H7 (cell line): Measurements from ENCODE around the gene CSMD2. TPM values are rescaled to one million over a fixed set of nuclear protein-coding genes. Genes with fewer than 3 reads are reported as not detected.

Experiments
- DNase-seq: peaks from one replicate; pipeline ENCODE4 v3.0.0; 2012
- H3K27me3 ChIP-seq: 2 replicates; pipeline ENCODE4 v1.6.0; 2011; ENCODE audit warnings: mild to moderate bottlenecking, low read length; ENCODE audit not compliant: control insufficient read depth, insufficient read depth
- H3K36me3 ChIP-seq: replicated peaks from 2 replicates; pipeline ENCODE4 v1.5.1; 2011; ENCODE audit warnings: low read length; ENCODE audit not compliant: control insufficient read depth, insufficient read depth
- H3K4me3 ChIP-seq: 2 replicates; pipeline ENCODE4 v1.5.1; 2011; ENCODE audit warnings: low read depth, mild to moderate bottlenecking, control low read depth, low read length, moderate library complexity; ENCODE audit not compliant: insufficient read depth
- total RNA-seq: library from RNA; depleted of rRNA; stranded (reverse); fragments of >200 nt; shearing (Covaris generic); gene quantifications from 2 replicates; pipeline ENCODE4 v1.2.3, GENCODE V29; 2014

The CSMD2 gene
- total RNA-seq, 1 experiment from 2014 or later, result 6.3 TPM

GRCh38 chr1:33578557-33579448, 586.2 kb downstream of the CSMD2 start:
- H3K36me3 ChIP-seq, result no peaks in the 10 kb centered on the region
- H3K27me3 ChIP-seq, result no peaks in the 10 kb centered on the region
- no peak overlapping the region for H3K4me3 ChIP-seq
- peak; percentile 46 for DNase-seq

- no peak overlapping the region for H3K4me3 ChIP-seq
- no peaks in the 10 kb centered on the region for H3K27me3 ChIP-seq
- DNase-seq, result peak; percentile 21
- H3K36me3 ChIP-seq, result no peaks in the 10 kb centered on the region
Measured at GRCh38 chr1:33577663-33578062, 587.4 kb downstream of the CSMD2 start.

- DNase-seq, result peak; percentile 20
- Histone ChIP-seq H3K4me3 (no peak overlapping the region), H3K27me3 (no peaks in the 10 kb centered on the region), H3K36me3 (no peaks in the 10 kb centered on the region)
Measured at GRCh38 chr1:33576821-33577599, 588.0 kb downstream of the CSMD2 start.

GRCh38 chr1:33575324-33575879, 589.6 kb downstream of the CSMD2 start:
- Histone ChIP-seq H3K36me3 (no peaks in the 10 kb centered on the region), H3K4me3 (no peak overlapping the region), H3K27me3 (no peaks in the 10 kb centered on the region)
- DNase-seq, result no peak

GRCh38 chr1:33573661-33574060, 591.4 kb downstream of the CSMD2 start:
- Histone ChIP-seq H3K27me3 (no peaks in the 10 kb centered on the region), H3K36me3 (no peaks in the 10 kb centered on the region), H3K4me3 (no peak overlapping the region)
- DNase-seq, result no peak

GRCh38 chr1:33572387-33572786, 592.6 kb downstream of the CSMD2 start:
- DNase-seq, result no peak
- Histone ChIP-seq H3K27me3 (no peaks in the 10 kb centered on the region), H3K4me3 (no peak overlapping the region)

GRCh38 chr1:33569331-33569730, 595.7 kb downstream of the CSMD2 start:
- DNase-seq, result no peak
- H3K36me3 ChIP-seq, result no peaks in the 10 kb centered on the region
- no peaks in the 10 kb centered on the region for H3K27me3 ChIP-seq
- H3K4me3 ChIP-seq, result no peak overlapping the region

More at GRCh38 chr1:33572387-33572786, 592.6 kb downstream of the CSMD2 start:
- no peaks in the 10 kb centered on the region for H3K36me3 ChIP-seq

GRCh38 chr1:33563699-33564098, 601.3 kb downstream of the CSMD2 start:
- Histone ChIP-seq H3K27me3 (no peaks in the 10 kb centered on the region; the same call in 1 of the 2 replicates), H3K36me3 (no peaks in the 10 kb centered on the region), H3K4me3 (no peak overlapping the region)
- no peak for DNase-seq

GRCh38 chr1:33562563-33562962, 602.5 kb downstream of the CSMD2 start:
- no peaks in the 10 kb centered on the region for H3K36me3 ChIP-seq
- no peak for DNase-seq
- no peaks in the 10 kb centered on the region; the same call in 1 of the 2 replicates for H3K27me3 ChIP-seq
- H3K4me3 ChIP-seq, result no peak overlapping the region

- Histone ChIP-seq H3K27me3 (no peaks in the 10 kb centered on the region; the same call in 1 of the 2 replicates), H3K4me3 (no peak overlapping the region), H3K36me3 (no peaks in the 10 kb centered on the region)
- no peak for DNase-seq
Measured at GRCh38 chr1:33561576-33561975, 603.5 kb downstream of the CSMD2 start.

- Histone ChIP-seq H3K27me3 (no peaks in the 10 kb centered on the region; the same call in 1 of the 2 replicates), H3K36me3 (no peaks in the 10 kb centered on the region), H3K4me3 (no peak overlapping the region)
- DNase-seq, result no peak
Measured at GRCh38 chr1:33560680-33561079, 604.4 kb downstream of the CSMD2 start.

- Histone ChIP-seq H3K36me3 (no peaks in the 10 kb centered on the region), H3K27me3 (no peaks in the 10 kb centered on the region), H3K4me3 (no peak overlapping the region)
- no peak for DNase-seq
Measured at GRCh38 chr1:33548721-33549120, 616.3 kb downstream of the CSMD2 start.

- Histone ChIP-seq H3K27me3 (no peaks in the 10 kb centered on the region), H3K4me3 (no peak overlapping the region), H3K36me3 (no peaks in the 10 kb centered on the region)
- no peak for DNase-seq
Measured at GRCh38 chr1:33548319-33548718, 616.7 kb downstream of the CSMD2 start.

GRCh38 chr1:33547576-33547975, 617.5 kb downstream of the CSMD2 start:
- DNase-seq, result no peak
- Histone ChIP-seq H3K4me3 (no peak overlapping the region), H3K36me3 (no peaks in the 10 kb centered on the region), H3K27me3 (no peaks in the 10 kb centered on the region)
